IMR-90 (cell line): Measurements from ENCODE around the gene KIF16B. TPM values are rescaled to one million over a fixed set of nuclear protein-coding genes. Genes with fewer than 3 reads are reported as not detected.

ENCODE experiments used
- ATAC-seq: fragments of 200-7000 bp; cut with Tn5 transposase; 2 replicates; pipeline ENCODE4 v1.9.1; 2020; ENCODE audit warnings: low read depth, mild to moderate bottlenecking, moderate library complexity
- BruUV-seq: library from RNA; stranded (reverse); fragments of 400-500 nt; replicated peaks from 2 replicates; lab custom pipeline; 2021; lab: Mats Ljungman, UMichigan
- CTCF ChIA-PET: fragments of 300-600 bp; formaldehyde crosslinking; extraction: SDS; loops from one replicate; lab custom pipeline; 2021; ENCODE audit warnings: antibody characterized with exemption; lab: Yijun Ruan, JAX
- POLR2A ChIA-PET: fragments of 300-600 bp; sonication (Branson Sonifier 250); formaldehyde crosslinking; loops from one replicate; lab custom pipeline; 2022; ENCODE audit warnings: antibody characterized with exemption; ENCODE audit not compliant: unreplicated experiment; lab: Charles Lee
- DNase-seq: peaks from one replicate; pipeline ENCODE4 v3.0.0; 2013
- H2AFZ ChIP-seq: replicated peaks from 2 replicates; pipeline ENCODE3; 2013; ENCODE audit warnings: low read length, mild to moderate bottlenecking; ENCODE audit not compliant: poor library complexity
- H2AK5ac ChIP-seq: 2 replicates; pipeline ENCODE4 v1.6.1; 2013; ENCODE audit warnings: low read depth, low read length, inconsistent platforms
- H2AK9ac ChIP-seq: replicated peaks from 2 replicates; pipeline ENCODE3; 2013; ENCODE audit warnings: mild to moderate bottlenecking, low read depth, low read length, moderate library complexity; ENCODE audit not compliant: poor library complexity
- H2BK120ac ChIP-seq: 2 replicates; pipeline ENCODE4 v1.6.1; 2013; ENCODE audit warnings: low read depth, low read length, inconsistent platforms
- H2BK15ac ChIP-seq: 3 replicates; pipeline ENCODE4 v1.6.1; 2013; ENCODE audit warnings: low read depth, low read length, inconsistent platforms
- H2BK20ac ChIP-seq: 2 replicates; pipeline ENCODE4 v1.6.1; 2013; ENCODE audit warnings: low read depth, mild to moderate bottlenecking, inconsistent platforms, low read length, moderate library complexity
- H2BK5ac ChIP-seq: 2 replicates; pipeline ENCODE4 v1.6.1; 2013; ENCODE audit warnings: mild to moderate bottlenecking, low read depth, low read length, inconsistent platforms; ENCODE audit not compliant: poor library complexity, severe bottlenecking
- H3K14ac ChIP-seq: replicated peaks from 2 replicates; pipeline ENCODE4 v1.6.1; 2013; ENCODE audit warnings: low read depth, low read length, inconsistent platforms
- H3K18ac ChIP-seq: 2 replicates; pipeline ENCODE4 v1.6.1; 2013; ENCODE audit warnings: low read depth, low read length, control low read depth
- H3K23ac ChIP-seq: 2 replicates; pipeline ENCODE4 v1.6.1; 2013; ENCODE audit warnings: low read depth, low read length, inconsistent platforms
- H3K27ac ChIP-seq: 2 replicates; pipeline ENCODE4 v1.5.1; 2013; ENCODE audit warnings: mild to moderate bottlenecking, control low read depth, low read length; ENCODE audit not compliant: insufficient read depth
- H3K27me3 ChIP-seq: 2 replicates; pipeline ENCODE4 v1.6.1; 2013; ENCODE audit warnings: low read length; ENCODE audit not compliant: control insufficient read depth, insufficient read depth
- H3K36me3 ChIP-seq: 2 replicates; pipeline ENCODE4 v1.6.1; 2013; ENCODE audit warnings: low read length, mixed read lengths; ENCODE audit not compliant: control insufficient read depth, insufficient read depth
- H3K4ac ChIP-seq: 2 replicates; pipeline ENCODE4 v1.6.1; 2013; ENCODE audit warnings: low read depth, low read length, inconsistent platforms
- H3K4me1 ChIP-seq: 2 replicates; pipeline ENCODE4 v1.6.1; 2013; ENCODE audit warnings: low read length, mixed read lengths; ENCODE audit not compliant: control insufficient read depth, insufficient read depth
- H3K4me2 ChIP-seq: 2 replicates; pipeline ENCODE4 v1.6.1; 2013; ENCODE audit warnings: low read depth, mild to moderate bottlenecking, control low read depth, low read length, moderate library complexity
- H3K4me3 ChIP-seq: 2 replicates; pipeline ENCODE4 v1.5.1; 2013; ENCODE audit warnings: low read depth, mild to moderate bottlenecking, control low read depth, low read length, moderate library complexity; ENCODE audit not compliant: insufficient read depth
- H3K56ac ChIP-seq: 2 replicates; pipeline ENCODE4 v1.6.1; 2013; ENCODE audit warnings: low read length, inconsistent platforms; ENCODE audit not compliant: insufficient read depth; ENCODE audit errors: extremely low read depth
- H3K79me1 ChIP-seq, 2 experiments: 2 replicates each; pipeline ENCODE4 v1.6.1; 2013; ENCODE audit warnings: low read length in 2 of 2, inconsistent platforms in 1 of 2, low read depth in 1 of 2
- H3K9ac ChIP-seq: 2 replicates; pipeline ENCODE4 v1.6.1; 2013; ENCODE audit warnings: low read depth, low read length, control low read depth
- H3K9me1 ChIP-seq: 2 replicates; pipeline ENCODE4 v1.6.1; 2013; ENCODE audit warnings: low read length, inconsistent platforms; ENCODE audit not compliant: insufficient read depth
- H3K9me3 ChIP-seq: 2 replicates; pipeline ENCODE4 v1.6.1; 2013; ENCODE audit warnings: low read length; ENCODE audit not compliant: control insufficient read depth, insufficient read depth
- H4K20me1 ChIP-seq: 2 replicates; pipeline ENCODE4 v1.6.1; 2013; ENCODE audit warnings: low read length, inconsistent platforms; ENCODE audit not compliant: insufficient read depth
- H4K5ac ChIP-seq: 2 replicates; pipeline ENCODE4 v1.6.1; 2013; ENCODE audit warnings: mild to moderate bottlenecking, low read depth, low read length, control low read depth
- H4K8ac ChIP-seq, 2 experiments: 2 replicates each; pipeline ENCODE4 v1.6.1; 2013; ENCODE audit warnings: low read depth in 2 of 2, low read length in 2 of 2, control low read depth in 1 of 2, inconsistent platforms in 1 of 2
- H4K91ac ChIP-seq: 2 replicates; pipeline ENCODE4 v1.6.1; 2013; ENCODE audit warnings: low read depth, low read length, inconsistent platforms; ENCODE audit not compliant: insufficient read depth
- BHLHE40 ChIP-seq: fragments of 150-350 bp; IDR thresholded peaks from 2 replicates; pipeline ENCODE4 v1.6.1; 2016; ENCODE audit warnings: mild to moderate bottlenecking, low read depth, low read length
- CEBPB ChIP-seq: IDR thresholded peaks from 2 replicates; pipeline ENCODE4 v1.6.1; 2012; ENCODE audit warnings: low read depth, low read length, improper control_type of control experiment
- CTCF ChIP-seq: conservative IDR thresholded peaks from 2 replicates; pipeline ENCODE4 v1.5.1; 2012; ENCODE audit warnings: mild to moderate bottlenecking, low read depth, low read length, improper control_type of control experiment
- FOS ChIP-seq: fragments of 150-350 bp; IDR thresholded peaks from 2 replicates; pipeline ENCODE4 v1.6.1; 2016; ENCODE audit warnings: low read depth, low read length
- MAFK ChIP-seq: IDR thresholded peaks from 2 replicates; pipeline ENCODE4 v1.6.1; 2012; ENCODE audit warnings: low read depth, low read length, improper control_type of control experiment
- MAZ ChIP-seq: IDR thresholded peaks from 2 replicates; pipeline ENCODE4 v1.6.1; 2012; ENCODE audit warnings: low read depth, mild to moderate bottlenecking, low read length, improper control_type of control experiment, moderate library complexity, borderline replicate concordance
- MXI1 ChIP-seq: IDR thresholded peaks from 2 replicates; pipeline ENCODE4 v1.6.1; 2012; ENCODE audit warnings: low read depth, mild to moderate bottlenecking, low read length, moderate library complexity, borderline replicate concordance
- POLR2A ChIP-seq: IDR thresholded peaks from 2 replicates; pipeline ENCODE4 v1.6.1; 2012; ENCODE audit warnings: mild to moderate bottlenecking, low read depth, low read length
- RAD21 ChIP-seq: IDR thresholded peaks from 2 replicates; pipeline ENCODE4 v1.6.1; 2012; ENCODE audit warnings: low read length, improper control_type of control experiment
- RCOR1 ChIP-seq: IDR thresholded peaks from 2 replicates; pipeline ENCODE4 v1.6.1; 2012; ENCODE audit warnings: mild to moderate bottlenecking, low read length, improper control_type of control experiment; ENCODE audit not compliant: insufficient replicate concordance
- RFX5 ChIP-seq: IDR thresholded peaks from 2 replicates; pipeline ENCODE4 v1.8.0; 2012; ENCODE audit warnings: low read depth, mild to moderate bottlenecking, low read length, moderate library complexity
- USF2 ChIP-seq: fragments of 150-350 bp; IDR thresholded peaks from 2 replicates; pipeline ENCODE4 v1.6.1; 2017; ENCODE audit warnings: mild to moderate bottlenecking, antibody characterized with exemption, low read length, low read depth
- dilution Hi-C: fragments of 300-500 bp; cut with HindIII; formaldehyde crosslinking; loops from one replicate; pipeline ENCODE4 v1.14.3; 2018; ENCODE audit warnings: low sequenced_read_pairs; ENCODE audit not compliant: unreplicated experiment
- in situ Hi-C: fragments of 300-500 bp; cut with MboI; formaldehyde crosslinking; loops from 3 replicates; pipeline ENCODE4 v1.14.3; 2019; ENCODE audit warnings: low sequenced_read_pairs, inconsistent platforms, mixed read lengths
- intact Hi-C: fragments of 100-400 bp; cut with micrococcal nuclease; formaldehyde crosslinking; loops from 2 replicates; pipeline ENCODE4 v1.10.0; 2022
- polyA plus RNA-seq, 3 experiments: library from polyadenylated mRNA; depleted of rRNA; stranded (reverse); fragments of >200 nt; gene quantifications; 2 replicates each; pipeline ENCODE4 v1.2.3, GENCODE V29; 2012; ENCODE audit warnings: low replicate concordance in 1 of 3
- total RNA-seq: library from RNA; depleted of rRNA; stranded (reverse); fragments of >200 nt; gene quantifications from 2 replicates; pipeline ENCODE4 v1.2.3, GENCODE V29; 2012
- TF ChIP-seq, protein P1 (sequence below): fragments of 150-350 bp; IDR thresholded peaks from 2 replicates; pipeline ENCODE4 v1.6.1; 2016; ENCODE audit warnings: low read depth, mild to moderate bottlenecking, low read length, moderate library complexity, borderline replicate concordance

Gene KIF16B
- total and polyA plus RNA-seq, 2 of the 4 experiments (the other 2 are of a cell fraction) = 4.7 to 10.0 TPM

GRCh38 chr20:16399801-16400200 is 173.4 kb downstream of the KIF16B start:
- H3K56ac ChIP-seq = no peak overlapping the region
- no peak overlapping the region for H4K5ac ChIP-seq
- H2BK120ac ChIP-seq = no peak overlapping the region
- no peaks in the 10 kb centered on the region for H3K27me3 ChIP-seq
- no peak overlapping the region for H3K4me2 ChIP-seq
- H4K8ac ChIP-seq = no peak overlapping the region
- no peaks in the 10 kb centered on the region for H3K79me1 ChIP-seq
- intact Hi-C loops (no loop called here), dilution Hi-C loops (no loop called here), in situ Hi-C loops (no loop called here)
- DNase-seq (no peak), ATAC-seq (no peak)
- no peak overlapping the region for H4K91ac ChIP-seq
- H2AK5ac ChIP-seq = no peak overlapping the region
- no peaks in the 10 kb centered on the region for H4K20me1 ChIP-seq
- H3K27ac ChIP-seq = no peak overlapping the region
- no peak overlapping the region for H3K4ac ChIP-seq
- POLR2A ChIA-PET = no interaction called here
- no peak overlapping the region for H2BK5ac ChIP-seq
- peaks cover 7% of the 10 kb centered on the region; the same call in 1 of the 2 replicates for H3K36me3 ChIP-seq
- no peak overlapping the region for H2AFZ ChIP-seq
- no peak for TF ChIP-seq MXI1
- no peak for TF ChIP-seq RAD21
- no peak for TF ChIP-seq FOS
- TF ChIP-seq CEBPB = no peak
- TF ChIP-seq RCOR1 = no peak
- TF ChIP-seq, protein P1, sequence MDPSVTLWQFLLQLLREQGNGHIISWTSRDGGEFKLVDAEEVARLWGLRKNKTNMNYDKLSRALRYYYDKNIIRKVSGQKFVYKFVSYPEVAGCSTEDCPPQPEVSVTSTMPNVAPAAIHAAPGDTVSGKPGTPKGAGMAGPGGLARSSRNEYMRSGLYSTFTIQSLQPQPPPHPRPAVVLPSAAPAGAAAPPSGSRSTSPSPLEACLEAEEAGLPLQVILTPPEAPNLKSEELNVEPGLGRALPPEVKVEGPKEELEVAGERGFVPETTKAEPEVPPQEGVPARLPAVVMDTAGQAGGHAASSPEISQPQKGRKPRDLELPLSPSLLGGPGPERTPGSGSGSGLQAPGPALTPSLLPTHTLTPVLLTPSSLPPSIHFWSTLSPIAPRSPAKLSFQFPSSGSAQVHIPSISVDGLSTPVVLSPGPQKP = no peak
- TF ChIP-seq CTCF = no peak
- no peak for TF ChIP-seq MAZ
- TF ChIP-seq POLR2A = no peak
- TF ChIP-seq USF2 = no peak
- no peak for TF ChIP-seq MAFK
- TF ChIP-seq RFX5 = no peak
- no peak for TF ChIP-seq BHLHE40
- no peak overlapping the region for H3K23ac ChIP-seq
- CTCF ChIA-PET = no interaction called here
- H3K9me3 ChIP-seq = no peaks in the 10 kb centered on the region
- H3K9me1 ChIP-seq = no peaks in the 10 kb centered on the region
- H3K9ac ChIP-seq = no peak overlapping the region
- H3K18ac ChIP-seq = no peak overlapping the region
- no peaks in the 10 kb centered on the region for H3K4me1 ChIP-seq
- H3K14ac ChIP-seq = no peak overlapping the region
- no peak overlapping the region for H2BK15ac ChIP-seq
- no TSS peak for BruUV-seq
- H2AK9ac ChIP-seq = no peak overlapping the region
- H2BK20ac ChIP-seq = no peak overlapping the region
- H3K4me3 ChIP-seq = no peak overlapping the region
